ENCODE measurements around the gene TUSC2. TPM values are rescaled to one million over a fixed set of nuclear protein-coding genes. Genes with fewer than 3 reads are reported as not detected.
A peak's percentile ranks its signal among the peaks of the same experiment; 100 is the strongest.

TUSC2 gene
- total and polyA plus RNA-seq, 2 of the 13 experiments (the other 11 are each of a cell fraction or from before 2014, with no cell fraction given): 36.7 to 39.1 TPM

- no peak for TF ChIP-seq STAT5B (CRISPR knock-in tag; IDR thresholded peaks at IDR 0.05)
- TF ChIP-seq ZFAT (CRISPR knock-in tag; conservative IDR thresholded peaks at IDR 0.05): no peak
- peak; percentile 67; the same call in 1 of the 2 replicates for TF ChIP-seq ZNF639 (CRISPR knock-in tag; conservative IDR thresholded peaks at IDR 0.05)
- no peak for TF ChIP-seq ZZZ3 (CRISPR knock-in tag; IDR thresholded peaks at IDR 0.05; ENCODE audit: borderline replicate concordance)
- no peak for TF ChIP-seq ZNF3 (CRISPR knock-in tag; IDR thresholded peaks at IDR 0.05)
- 0 out of 2 replicates have a peak, but pooled peaks have one; percentile 11 for TF ChIP-seq NCOA2 (CRISPR knock-in tag; IDR thresholded peaks at IDR 0.05)
- TF ChIP-seq CREBL2 (CRISPR knock-in tag; IDR thresholded peaks at IDR 0.05; ENCODE audit: borderline replicate concordance): peak; percentile 0; the same call in 1 of the 2 replicates
- 0 out of 2 replicates have a peak, but pooled peaks have one; percentile 32 for TF ChIP-seq ZNF136 (CRISPR knock-in tag; IDR thresholded peaks at IDR 0.05; ENCODE audit: low read depth)
- TF ChIP-seq RFXANK (CRISPR knock-in tag; IDR thresholded peaks at IDR 0.05): peak; percentile 47; the same call in 1 of the 2 replicates
- TF ChIP-seq ZNF468 (CRISPR knock-in tag; IDR thresholded peaks at IDR 0.05): no peak
- no peak for TF ChIP-seq JUNB (CRISPR knock-in tag; IDR thresholded peaks at IDR 0.05; ENCODE audit: borderline replicate concordance)
- TF ChIP-seq PRDM4 (CRISPR knock-in tag; IDR thresholded peaks at IDR 0.05; ENCODE audit: borderline replicate concordance): no peak
- peak; percentile 94; the same call in 1 of the 2 replicates for TF ChIP-seq E2F2 (CRISPR knock-in tag; IDR thresholded peaks at IDR 0.05; ENCODE audit: borderline replicate concordance)
- TF ChIP-seq EP300 (IDR thresholded peaks at IDR 0.05; ENCODE audit: low read depth in 2 of 2, low read length in 2 of 2): peak in 1 of 2 experiments; percentile 44; a peak in 2 of 4 replicates
- TF ChIP-seq EP300 (CRISPR knock-in tag; IDR thresholded peaks at IDR 0.05; ENCODE audit: borderline replicate concordance): no peak
- peak; percentile 76; the same call in 1 of the 2 replicates for TF ChIP-seq MYC (CRISPR knock-in tag; IDR thresholded peaks at IDR 0.05; ENCODE audit: borderline replicate concordance)
- TF ChIP-seq ZNF205 (CRISPR knock-in tag; IDR thresholded peaks at IDR 0.05): no peak
Measured at GRCh38 chr3:50292159-50293078, 35.6 kb downstream of the TUSC2 start, which contains the start of gene IFRD2 (continued).

Measured in HepG2 (cell line).